GM18519 (cell line): Measurements from ENCODE around the gene LRRC32.

Source experiments
- ATAC-seq: cut with Tn5 transposase; IDR thresholded peaks from one replicate; pipeline ENCODE4 v1.9.1; 2021; ENCODE audit warnings: mild to moderate bottlenecking, moderate library complexity; ENCODE audit not compliant: unreplicated experiment, low FRiP score

LRRC32 gene

DNA sequence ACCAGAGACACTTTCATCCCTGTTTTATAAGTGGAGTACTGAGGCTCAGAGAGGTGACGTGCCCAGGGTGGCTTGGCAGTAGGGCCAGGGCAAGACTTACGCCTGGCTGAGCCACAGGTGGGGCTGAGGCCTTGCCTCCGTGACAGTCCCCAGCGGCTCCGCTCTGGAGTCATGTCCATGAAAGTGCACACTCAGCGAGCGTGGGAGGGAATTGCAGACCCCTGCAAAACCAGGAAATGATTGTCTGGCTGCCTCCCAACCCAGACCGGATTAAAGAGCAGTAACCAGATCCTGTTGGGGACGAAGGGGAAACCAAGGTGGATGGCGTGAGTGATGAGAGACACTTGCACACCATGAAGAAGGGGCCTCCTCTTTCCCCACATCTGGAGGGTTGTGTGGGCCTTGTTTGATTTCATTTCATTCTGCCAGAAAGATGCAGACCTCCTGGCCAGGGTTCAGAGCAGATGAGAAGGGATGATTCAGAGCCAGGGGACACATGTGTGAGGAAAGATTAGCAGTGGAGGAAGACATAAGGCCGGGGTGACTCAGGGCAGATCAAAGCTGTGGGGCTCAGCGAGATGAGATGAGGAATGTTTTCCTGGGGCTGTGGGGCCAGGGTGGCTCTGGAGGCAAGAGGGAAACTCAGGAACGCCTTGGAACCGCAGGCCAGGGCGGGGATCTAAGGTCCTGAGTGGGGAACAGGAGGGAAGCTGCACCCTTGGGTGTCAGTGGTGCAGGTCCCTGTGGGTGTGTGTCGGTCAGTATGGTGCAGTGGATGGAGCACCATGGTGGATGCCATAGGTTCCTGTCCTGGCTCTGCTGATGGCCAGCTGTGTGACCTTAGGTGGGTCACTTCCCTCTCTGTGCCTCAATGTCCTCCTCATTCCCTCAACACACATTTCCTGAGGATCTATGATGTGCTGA, 29.9 kb upstream of the LRRC32 start:
- no peak for ATAC-seq

DNA sequence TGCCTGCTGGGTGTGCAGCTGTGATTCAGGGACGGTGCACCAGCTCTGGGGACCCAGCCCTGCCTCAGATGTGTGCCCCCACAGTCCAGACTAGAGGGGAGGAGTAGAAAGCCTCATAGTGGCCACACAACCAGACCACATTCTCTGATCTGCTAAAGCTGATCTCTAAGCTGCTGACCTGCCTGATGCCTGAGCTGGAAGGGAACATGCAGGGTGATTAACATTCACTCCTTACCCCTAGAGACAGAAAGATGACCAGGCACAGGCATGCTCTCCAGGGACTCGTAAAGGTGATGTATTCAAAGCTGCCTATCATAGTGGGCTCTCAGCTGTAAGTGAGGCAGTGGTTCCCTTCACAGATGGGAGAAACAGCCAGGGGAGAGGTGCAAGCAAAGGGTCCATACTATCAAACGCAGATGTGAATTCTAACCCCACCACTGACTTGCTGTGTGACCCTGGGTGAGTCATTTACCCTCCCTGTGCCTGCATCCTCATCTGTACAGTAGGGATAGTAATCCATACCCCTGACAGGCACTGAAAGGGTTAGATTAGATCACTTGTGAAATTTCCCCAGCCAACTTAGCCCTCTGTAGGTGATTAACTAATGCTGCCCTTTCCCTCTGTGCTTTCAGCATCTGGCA, 29.0 kb upstream of the LRRC32 start:
- no peak for ATAC-seq

DNA sequence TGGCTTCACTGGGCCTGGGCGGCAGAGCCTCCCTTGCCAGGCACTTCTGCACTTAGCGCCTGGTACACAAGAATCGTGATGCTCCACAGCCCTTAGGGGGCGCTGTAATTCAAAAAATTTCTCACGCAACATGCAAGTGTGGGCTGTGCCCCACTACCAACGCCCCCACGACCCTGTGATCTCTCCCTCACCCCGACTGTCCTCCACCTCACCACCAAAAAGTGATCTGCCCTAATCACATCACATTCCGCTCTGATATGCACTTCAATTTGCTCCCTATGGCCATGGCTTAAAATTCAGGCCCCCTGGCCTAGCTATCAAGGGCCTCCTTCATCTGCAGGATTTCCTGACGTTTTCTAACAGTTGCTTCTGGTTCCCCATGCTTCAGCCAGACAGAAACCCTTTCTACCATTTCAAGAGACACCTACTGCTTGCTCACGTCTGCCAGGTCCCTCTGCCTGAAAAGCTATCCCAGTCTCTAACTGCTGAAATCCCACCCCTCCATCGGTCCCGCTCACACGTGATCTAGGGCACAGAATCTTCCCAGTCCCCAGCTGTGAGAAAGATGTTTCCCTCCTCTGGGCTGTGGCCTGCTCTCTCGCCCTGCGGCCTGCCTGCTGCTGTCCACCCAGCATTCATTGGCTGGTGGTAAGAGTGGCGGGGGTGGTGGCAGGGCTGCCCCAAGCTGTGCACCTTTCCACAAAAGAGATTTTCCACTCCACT, 27.9 kb upstream of the LRRC32 start:
- no peak for ATAC-seq

DNA sequence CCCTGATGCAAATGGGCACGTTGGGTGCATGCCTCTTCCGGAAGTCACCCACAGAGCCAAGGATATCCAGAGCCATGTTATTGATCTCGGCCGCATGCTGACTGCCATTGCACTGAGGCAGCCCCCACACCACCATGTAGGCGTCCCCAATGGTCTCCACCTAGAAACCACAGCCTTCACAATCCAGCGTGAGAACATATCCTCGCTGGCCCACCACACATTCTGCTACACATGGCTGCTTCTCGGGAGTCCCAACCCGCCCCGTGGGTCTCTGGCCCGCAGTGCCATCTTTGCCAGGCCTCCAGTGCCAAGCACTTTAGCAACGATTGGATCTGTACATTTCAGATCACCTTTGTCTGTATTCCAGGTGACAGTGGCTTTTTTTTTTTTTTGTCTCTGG, 26.2 kb upstream of the LRRC32 start:
- ATAC-seq, result no peak

DNA sequence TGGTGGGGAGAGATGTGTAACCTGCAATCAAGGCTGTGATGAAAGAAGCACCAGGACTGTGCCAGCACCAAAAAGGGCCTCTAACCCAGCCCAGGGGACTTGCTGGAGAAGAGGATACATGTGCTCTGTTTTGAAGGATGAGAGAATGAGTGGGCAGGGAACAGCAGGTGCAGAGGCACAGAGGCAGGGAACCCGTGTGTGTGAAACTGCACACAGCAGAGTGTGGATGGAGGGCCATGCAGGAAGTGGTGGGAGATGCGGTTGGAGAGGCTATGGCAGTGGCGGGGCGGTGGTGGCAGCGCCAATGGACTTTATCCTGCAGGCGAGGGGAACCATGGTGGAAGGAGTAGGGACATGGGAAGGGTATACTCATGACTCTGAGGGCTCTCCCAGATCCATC, 25.2 kb upstream of the LRRC32 start:
- no peak for ATAC-seq

DNA sequence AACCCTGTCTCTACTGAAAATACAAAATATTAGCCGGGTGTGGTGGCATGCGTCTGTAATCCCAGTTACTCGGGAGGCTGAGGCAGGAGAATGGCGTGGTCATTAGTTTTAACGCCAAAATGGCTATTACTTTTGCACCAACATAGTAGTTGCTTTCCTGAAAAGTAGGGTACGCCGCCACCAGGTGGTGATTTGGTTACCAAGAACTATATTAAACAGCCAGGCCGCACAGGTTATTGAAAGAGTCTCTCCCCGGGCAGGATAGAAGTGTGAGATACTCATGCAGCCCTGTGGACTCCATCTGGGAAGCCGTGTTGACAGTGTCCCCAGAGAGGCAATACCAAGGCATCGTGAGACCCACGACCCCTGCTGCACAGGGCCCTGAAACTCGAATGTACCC, 24.6 kb upstream of the LRRC32 start:
- ATAC-seq, result no peak

DNA sequence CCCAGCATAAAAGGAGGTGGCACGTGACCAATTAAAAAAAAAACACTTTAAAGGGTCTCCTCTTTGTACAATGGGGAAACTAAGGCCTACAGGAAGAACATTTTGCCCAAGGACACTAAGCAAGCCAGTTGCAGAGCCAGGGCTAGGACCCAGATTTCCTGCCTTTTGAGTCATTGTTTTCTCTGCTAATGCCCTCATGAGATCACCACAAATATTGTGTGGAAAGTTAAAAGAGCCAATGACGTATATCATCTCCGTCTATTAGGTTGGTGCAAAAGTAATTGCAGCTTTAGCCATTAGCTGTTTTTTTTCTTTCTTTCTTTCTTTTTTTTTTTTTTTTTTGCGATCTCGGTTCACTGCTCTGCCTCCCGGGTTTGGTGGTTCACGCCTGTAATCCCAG, 24.1 kb upstream of the LRRC32 start:
- no peak for ATAC-seq

DNA sequence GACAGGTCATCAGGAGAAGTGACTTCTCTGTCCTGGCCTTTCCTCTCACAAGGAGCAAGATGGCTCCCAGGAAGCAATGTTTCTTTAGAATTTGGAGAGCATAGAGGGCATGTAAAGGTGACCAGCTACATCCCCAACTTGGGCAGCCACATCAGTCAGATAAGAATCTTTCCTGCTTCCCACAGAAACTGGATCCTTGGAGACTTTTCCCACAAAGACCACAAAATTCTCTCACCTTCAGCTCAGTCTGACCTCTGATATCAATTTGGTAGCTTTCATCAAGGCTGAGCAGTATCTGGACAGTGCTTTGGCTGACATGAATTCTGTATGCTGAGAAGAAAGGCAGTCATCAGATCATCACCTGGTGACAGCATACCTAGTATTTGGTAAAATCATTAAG, 23.3 kb upstream of the LRRC32 start:
- ATAC-seq, result no peak

DNA sequence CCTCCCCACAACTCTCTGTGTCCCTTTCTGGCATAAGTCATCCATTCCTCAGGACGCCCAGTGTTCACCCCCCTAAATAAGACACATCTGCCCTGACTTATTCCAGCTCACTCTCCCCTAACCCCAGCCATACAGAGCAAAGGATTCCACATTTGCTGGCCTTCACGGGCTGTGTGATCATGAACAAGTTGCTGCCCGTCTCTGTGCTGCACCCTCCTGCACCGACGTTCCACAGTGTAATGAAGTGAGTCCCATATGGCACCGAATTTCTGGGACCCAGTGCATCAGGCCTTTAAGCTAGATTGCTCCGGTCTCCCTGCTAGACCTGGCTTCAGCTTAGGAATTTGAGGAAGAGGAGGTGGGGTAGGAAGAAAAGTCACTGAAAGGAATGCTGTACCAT, 22.4 kb upstream of the LRRC32 start:
- ATAC-seq, result no peak

DNA sequence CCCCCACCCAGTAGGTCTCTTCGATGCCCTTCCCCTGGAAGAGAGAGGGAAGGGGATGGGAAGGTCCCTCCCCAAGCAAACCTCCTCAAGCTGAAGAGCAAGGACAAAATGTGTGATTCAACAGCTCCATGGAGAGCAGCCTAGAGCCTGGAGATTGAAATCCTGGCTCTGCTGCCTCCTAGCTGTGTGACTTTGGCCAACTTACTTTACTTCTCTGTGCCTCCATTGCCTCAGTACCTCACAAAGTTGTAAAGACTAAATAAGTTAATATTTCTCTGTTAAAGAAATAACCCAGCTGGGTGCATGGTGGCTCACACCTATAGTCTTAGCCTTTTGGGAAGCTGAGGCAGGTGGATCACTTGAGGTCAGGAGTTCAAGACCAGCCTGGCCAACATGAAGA, 21.1 kb upstream of the LRRC32 start:
- no peak for ATAC-seq

DNA sequence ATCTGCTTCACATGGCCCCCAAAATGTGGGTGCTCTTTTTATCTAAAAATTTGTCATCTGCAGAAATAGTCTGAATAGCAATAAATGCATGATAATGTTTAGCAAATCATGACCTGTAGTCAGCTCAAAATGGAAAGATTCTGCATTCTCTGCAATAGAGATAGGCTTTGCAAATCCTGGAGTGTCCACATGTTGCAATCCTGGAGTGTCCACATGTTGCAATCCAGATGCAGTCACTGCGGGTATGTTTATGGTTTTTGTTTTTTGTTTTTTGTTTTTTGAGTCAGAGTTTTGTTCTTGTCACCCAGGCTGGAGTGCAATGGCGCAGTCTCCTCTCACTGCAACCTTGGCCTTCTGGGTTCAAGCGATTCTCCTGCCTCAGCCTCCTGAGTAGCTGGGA, 20.2 kb upstream of the LRRC32 start:
- ATAC-seq, result no peak

DNA sequence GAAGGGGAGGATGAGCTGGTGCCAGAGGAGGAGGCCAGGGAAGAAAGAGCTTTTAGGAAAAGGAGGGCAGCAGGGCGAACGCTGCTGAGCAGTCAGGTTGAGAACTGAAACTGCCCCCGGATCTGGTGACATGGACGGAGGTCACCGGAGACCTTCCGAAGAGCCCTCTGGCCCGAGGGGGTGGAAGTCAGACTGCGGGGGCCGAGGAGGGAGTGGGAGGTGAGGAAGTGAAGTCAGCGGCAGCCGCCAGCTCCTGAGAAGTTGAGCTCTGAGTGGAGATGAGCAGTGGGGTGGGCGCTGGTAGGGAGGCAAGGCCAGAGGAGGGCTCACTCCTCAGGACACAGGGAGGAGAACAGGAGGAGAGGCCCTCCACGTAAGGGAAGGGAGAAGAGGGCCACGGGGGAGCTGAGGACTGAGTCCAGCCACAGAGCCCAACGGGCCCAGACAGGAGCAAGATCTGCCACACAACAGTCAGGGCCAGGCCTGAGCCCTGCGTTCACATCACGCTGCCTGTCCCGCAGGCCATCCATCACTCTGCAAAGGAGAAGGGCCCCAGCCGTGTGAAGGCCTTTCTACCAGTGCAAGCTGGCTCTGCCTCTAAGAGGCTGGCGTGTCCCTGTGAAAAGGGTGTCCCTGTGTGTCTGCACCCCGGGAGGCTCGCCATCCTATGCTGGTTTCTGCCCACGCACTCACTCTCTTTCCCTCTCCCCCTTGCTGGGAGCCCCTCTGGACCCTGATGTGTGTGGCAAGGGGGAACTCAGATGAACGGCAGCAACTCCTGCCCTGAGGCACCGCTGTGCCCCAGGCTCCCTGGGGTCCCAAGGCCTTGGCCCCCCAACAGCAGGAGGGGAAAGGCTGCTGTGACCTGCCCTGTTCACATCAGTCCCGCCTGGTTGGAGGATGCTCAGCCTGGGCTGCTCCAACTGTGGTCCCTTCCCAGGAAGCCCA, 19.0 kb upstream of the LRRC32 start:
- no peak for ATAC-seq

DNA sequence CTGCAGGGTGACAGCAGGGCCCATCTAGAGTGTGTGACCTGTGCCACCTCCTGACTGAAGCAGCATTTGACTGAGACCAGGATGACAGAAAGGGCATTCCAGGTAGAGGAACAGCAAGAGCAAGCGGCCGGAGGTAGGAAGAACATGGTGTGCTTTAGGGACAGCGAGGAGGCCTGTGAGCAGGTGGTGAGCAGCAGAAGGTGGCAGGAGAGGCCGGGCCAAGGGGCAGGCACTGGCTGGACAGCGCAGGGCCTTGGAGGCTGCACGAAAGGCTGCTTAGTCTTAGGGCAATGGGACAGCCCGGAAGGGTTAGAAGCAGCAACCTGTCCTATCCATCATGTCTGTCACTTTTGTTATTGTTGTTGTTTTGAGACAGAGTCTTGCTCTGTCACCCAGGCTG, 17.6 kb upstream of the LRRC32 start:
- no peak for ATAC-seq

DNA sequence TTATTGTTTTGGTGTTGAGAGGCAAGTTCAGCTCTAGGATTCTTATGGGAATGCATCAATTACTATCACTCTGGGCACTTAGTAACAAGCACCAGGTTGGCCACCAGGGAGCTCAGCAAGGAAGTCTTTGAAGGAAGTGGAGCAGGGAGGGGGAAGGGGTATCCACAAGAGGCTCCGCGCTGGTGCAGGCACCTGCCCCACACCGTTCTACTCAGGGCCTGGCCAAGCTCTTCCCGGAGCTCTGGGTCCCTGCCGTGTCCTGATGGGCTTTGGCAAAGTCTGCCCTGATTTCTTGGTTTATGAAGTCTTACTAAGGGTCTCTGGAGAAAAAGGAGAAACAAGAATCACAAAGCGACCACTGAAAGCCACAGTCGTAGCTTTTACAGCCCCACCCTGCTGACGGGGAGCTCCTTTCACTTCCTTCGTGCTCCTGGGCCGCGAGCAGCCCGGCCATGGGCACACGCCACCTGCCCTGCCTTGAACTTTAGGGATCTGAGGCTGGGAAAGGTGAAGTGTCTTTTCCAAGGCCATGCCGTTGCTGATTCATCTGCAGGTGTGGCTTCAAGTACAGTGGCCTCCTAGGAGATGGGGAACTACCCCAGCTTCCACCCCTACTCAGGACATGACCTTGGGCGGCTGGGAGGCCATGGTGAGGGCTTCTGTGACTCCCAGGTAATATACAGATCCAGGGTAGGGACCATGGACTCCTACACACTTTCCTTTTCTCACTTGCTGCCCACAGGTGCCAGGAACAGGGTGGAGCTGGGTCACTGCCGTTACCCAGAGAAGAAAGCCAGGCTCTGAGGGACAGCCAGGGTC, 15.9 kb upstream of the LRRC32 start:
- no peak for ATAC-seq

DNA sequence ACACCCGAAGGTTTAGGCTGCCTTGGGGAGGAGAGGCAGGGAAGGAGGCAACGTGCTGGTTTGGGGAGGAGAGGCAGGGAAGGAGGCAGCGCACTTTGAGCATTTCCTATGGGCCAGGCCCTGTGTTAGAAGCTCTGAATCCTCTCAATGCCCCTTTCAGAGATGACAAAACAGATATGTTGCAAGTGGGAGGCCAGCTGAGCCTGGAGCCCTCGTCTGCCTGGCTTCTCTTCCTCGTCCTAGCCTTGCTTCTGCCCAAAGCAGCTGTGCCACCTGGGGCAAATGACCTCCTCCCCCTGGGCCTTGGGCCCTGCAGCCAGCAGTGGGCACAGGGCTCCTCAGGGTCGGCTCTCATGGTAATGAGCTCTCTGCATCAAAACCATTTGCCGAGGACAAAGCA, 15.3 kb upstream of the LRRC32 start:
- no peak for ATAC-seq

DNA sequence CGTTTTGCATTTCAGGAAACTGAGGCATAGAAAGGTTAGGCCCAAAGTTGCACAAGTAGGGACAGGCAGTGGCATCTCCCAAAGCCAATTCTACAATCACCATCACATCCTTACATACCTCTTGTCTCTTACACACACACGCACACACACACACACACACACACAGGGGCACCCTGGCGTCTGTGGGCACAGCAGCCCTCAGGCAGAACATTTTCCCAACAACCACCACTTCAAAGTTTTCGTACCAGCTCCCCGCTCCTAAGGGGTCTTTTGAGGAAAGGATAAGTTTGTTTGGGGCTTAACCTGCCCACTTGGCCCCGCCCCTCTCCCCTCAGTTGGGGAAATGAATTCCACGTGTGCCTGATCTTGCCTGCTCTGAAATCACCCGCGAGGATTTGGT, 14.7 kb upstream of the LRRC32 start:
- no peak for ATAC-seq

DNA sequence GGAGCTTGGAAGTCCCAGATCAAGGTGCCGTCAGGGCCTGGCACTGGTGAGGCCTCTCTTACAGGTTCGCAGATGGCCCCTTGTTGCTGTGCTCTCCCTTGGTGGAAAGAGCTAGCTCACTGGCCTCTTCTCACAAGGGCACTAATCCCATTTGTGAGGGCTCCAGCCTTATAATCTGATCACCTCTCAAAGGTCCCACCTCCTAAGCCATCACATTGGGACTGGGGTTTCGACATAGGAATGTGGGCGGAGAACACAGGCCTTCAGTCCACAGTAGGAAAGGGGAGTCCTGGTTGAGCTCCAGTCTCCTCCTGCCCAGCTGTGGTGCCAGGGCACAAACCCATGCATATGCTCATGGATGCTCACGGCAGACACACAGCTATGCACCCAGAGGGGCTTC, 14.0 kb upstream of the LRRC32 start:
- no peak for ATAC-seq

DNA sequence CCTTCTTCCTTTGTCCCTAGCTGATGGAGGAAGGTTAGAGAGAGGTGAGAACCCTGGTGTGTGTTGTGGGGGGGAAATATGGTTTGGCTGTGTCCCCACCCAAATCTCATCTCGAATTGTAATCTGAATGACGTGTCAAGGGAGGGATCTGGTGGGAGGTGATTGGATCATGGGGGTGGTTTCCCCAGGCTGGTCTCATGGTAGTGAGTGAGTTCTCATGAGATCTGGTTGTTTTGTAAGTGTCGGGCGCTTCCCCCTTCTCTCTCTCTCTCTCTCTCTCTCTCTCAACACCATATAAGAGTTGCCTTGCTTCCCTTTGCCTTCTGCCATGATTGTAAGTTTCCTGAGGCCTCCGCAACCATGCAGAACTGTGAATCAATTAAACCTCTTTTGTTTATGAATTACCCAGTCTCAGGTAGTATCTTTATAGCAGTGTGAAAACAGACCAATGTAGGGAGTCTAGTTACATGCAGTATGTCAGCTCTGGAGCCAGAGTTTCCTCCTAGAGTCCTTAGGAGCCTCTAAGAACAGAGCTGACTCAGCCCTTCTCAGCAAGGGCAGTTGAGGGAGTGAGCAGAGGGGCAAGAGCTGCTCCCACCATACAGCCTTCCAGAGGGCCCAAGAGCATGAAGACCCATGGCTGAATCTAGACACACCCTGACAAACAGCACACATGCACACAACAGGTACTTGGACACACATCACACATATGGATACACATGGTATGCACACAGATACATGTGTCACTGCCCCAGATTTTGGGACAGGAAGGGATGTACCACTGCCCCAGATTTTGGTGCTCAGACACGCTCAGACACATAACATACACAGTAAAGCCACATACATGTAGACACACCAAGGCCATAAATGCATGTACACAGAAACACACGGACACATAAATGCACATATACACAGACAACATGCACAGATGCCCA, 12.9 kb upstream of the LRRC32 start:
- no peak for ATAC-seq

DNA sequence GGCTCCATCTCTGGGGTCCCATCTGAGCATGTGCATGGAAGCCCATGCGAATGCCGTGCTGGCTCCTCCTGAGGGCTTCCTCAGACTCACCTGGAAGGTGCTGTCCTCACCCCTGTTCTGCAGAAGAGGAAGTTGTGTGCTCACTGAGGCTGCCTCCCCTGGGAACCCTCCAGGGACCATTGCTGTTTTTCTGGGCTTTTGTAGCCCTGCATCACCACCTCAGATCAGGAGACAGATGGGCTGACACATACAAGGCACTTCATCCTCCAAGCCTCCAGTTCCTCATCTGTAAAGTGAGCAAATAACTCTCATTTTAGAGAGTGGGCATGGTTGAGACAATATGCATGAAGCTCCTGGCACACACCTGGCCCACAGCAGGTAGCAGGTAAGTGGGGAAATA, 12.1 kb upstream of the LRRC32 start:
- ATAC-seq, result no peak
